Stimulated activated CD8-positive, alpha-beta memory T cell treated with anti-CD3 and anti-CD28 coated beads, Interleukin-7, amount 100 ng/mL, for 4 hours (primary cell): Measurements from ENCODE around the gene PSD2.

Experiments
- DNase-seq, 2 donors: peaks; one replicate each; pipeline ENCODE4 v3.0.0-alpha.2; 2020; ENCODE audit warnings: low read depth in 2 of 2

Gene PSD2

DNA sequence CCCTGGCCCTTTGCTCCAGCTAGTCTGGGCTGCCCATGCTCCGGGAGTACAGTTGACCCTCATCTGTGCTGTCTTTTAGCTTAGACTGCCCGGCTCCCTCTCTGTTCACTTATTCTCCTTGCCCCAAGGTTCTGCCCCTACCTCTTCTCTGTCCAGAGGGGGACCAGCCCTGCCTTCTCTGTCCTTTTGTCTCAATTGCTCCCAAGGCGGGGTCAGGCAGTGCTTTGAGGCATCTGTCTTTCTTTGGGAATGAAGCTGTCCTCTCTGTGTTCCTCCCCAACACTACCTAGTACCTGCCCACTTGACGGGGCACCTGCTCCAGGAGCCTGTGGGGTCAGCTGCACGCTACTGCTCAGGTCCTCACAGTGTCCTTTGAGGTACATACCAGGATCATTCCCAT is 59.3 kb downstream of the PSD2 start:
- no peak for DNase-seq

DNA sequence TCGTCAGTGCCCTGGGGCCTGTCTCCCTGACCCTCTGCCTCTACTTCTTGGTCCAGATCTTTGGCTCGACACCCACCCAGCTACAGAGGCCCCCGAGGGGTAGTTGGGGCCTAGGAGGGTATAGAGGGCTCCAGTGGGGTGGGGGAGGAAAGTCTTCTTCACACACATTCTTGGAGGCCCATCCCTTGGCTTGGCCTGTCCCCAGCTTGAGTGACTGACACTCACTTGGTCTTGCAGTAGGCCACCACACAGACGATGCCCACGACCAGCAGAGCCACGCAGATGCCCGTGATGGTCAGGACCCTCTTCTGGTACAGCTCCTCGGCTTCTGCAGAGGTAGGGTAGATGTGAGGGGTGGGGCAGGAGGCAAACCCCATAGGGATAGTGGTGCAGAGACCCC is 59.8 kb downstream of the PSD2 start:
- no peak for DNase-seq

- DNase-seq: no peak
Observed at GRCh38 chr5:139855946-139856540, 60.4 kb downstream of the PSD2 start.

DNA sequence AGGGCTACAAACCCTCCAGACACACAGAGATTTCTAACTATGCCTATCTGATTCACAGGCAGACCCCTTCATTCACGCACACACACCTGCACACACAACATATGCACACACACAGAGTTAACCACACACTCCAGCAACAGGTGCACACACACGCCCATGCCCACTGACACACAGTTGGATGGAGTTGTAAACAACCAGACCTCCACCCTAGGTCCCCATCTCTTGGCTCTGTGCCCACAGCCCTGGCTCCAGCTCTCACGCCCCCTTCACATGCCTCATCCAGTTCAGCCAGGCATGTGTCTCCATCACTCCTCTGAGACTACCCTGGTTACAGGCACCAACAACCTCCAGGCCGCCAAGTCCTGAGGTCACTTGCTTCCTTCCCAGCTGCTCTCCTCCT is 61.1 kb downstream of the PSD2 start:
- no peak for DNase-seq

DNA sequence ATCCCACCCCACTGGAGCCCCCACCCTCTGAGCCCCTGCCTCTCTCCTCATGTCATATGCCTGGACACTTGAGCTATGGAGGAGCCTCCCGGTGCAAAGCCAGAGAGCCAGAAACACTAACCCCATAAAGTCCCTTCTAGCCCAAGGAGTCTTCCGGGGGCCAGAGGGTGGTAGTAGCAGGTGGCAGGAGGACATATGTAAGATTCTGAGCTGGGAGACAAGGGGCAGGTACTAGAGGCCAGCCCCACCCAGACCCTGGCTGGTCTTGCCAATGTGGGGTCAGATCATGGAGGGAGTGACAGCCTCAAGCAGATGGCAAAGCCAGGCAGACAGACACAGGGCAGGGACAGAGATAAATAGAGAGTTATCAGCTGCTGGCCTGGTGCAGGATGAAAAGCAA is 63.4 kb downstream of the PSD2 start:
- DNase-seq: no peak

GRCh38 chr5:139861021-139861888 is 65.6 kb downstream of the PSD2 start:
- no peak for DNase-seq

- DNase-seq: no peak
Observed at GRCh38 chr5:139861889-139862207, 66.2 kb downstream of the PSD2 start.

DNA sequence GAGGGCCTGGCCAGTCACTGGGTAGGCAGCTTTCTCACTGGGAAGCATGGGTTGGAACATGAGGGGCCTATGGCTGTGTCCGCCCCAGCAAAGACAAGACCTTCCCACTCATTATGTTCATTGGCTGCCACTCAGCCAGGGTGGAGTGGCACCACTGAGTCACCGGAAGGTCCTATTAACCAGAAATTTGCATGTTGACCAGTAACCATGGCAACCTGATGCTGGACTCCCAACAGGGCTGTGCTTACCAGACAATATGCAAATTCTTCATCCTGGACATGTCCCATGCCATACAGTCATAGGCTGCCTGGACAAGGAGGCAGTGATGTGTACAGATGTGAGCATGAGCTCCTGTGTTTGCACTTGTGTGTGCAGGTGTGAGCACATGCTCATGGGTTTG is 66.7 kb downstream of the PSD2 start:
- no peak for DNase-seq

- DNase-seq: no peak
Observed at GRCh38 chr5:139862803-139863202, 67.2 kb downstream of the PSD2 start.

DNA sequence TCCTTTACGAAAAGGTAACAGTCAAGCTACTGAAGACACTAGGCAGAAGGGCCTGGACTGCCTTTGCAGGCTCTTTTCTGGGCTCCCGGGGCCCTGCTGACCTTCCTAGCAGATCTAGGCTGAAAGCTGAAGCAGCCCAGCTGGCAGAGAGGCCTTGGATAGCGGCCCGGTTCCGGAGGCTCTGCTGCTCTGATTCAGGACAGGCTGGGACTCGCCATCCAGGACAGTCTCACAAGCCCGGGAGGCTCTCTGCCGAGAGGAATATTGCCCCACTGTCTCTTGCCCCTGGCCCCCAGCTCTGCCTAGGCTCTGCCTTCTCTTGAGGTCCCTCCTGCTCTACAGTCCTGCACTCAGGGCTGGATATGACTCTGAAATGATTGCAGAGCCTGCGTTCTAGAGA is 67.8 kb downstream of the PSD2 start:
- DNase-seq: no peak

GRCh38 chr5:139863855-139864558 is 68.4 kb downstream of the PSD2 start:
- DNase-seq: peak; percentile 31 to 36

DNA sequence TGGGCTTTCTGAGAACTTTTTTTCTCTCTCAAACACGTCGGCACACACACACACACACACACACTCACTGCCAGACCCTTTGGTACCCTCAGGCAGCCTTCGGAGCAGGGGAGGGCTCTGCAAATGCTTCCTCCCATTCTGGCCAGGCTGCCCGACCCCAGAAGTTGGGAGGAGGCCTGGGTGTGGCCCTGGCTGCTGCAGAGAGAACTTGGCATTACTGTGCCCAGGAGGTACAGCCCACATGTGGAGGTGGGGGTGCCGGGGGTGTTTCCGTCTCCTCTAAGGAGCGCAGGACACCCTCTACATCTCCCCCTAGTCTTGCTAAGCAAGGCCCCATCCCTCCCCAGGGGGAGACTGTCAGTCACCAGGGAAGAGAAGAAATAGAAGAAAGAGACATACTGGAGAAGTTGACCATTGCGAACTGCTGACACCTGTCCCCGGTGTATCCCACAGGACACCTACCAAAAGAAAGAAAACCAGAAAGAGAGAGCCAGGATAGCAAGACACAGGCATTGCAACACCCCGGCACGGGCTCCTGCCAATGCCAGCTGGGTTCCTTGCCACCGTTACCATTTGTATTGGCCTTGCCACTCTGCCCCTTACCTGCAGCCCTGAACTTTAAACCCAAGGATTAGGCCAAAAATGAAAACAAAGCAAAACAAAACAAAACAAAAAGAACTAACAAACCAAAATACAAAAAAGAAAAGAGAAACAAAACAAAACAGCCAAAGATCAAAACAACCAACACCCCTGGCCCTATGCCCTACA is 69.3 kb downstream of the PSD2 start:
- DNase-seq: no peak

- DNase-seq: no peak
Observed at GRCh38 chr5:139867109-139867508, 71.5 kb downstream of the PSD2 start.

DNA sequence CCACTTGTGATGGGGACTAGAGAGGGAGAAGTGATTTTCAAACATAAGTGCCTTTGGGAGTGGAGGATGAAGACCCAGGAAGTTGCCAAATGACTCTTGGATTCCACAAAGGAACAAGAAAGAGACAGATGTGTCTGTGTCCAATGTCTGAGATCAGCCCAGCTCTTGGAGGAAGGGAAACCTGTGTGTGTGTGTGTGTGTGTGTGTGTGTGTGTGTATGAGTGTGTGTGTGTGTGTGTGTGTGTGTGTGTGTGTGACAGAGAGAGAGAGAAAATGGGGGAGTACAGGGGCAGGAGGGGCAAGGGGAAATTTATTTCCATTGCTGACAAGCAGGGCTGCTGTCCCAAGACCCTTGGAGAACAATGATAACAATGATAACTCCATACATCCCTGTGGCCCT is 72.0 kb downstream of the PSD2 start:
- DNase-seq: no peak

DNA sequence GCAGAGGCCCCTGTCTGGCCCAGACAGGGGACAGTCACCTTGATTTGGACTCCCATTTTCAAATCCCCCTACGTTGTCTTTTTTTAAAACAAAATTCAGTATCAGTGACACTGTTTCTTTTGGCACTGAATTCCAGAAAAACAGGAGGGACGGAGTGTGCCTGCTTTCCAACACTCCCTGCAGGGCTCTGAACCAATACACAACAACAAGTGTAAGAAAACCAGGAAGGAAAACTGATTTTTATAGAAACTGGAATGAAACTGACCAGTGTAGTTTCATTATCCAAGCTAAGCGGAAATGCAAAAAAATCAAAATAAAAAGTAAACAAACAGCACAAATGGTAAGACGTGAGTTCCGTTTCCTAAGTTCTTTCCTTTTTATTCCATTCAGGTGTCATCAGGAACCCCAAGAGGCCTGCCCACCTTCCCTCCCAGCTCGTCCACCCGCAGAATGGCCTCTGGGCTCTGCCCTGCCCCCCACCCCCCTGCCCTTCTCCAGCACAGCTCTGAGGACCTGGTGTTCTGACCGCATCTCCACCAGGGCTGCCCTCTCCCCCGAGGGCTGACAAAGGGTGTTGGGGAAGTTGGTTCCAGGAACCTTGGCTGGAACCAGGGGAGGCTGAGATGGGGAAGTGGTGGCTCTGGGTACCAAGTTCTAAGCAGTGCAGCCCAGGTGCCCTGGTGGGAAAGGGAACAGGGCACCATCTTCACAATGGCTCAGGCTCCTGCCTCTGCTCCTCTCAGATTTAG is 73.6 kb downstream of the PSD2 start:
- no peak for DNase-seq

GRCh38 chr5:139870677-139871076 is 75.1 kb downstream of the PSD2 start:
- no peak for DNase-seq

- DNase-seq: no peak
Observed at GRCh38 chr5:139871614-139872013, 76.0 kb downstream of the PSD2 start.

DNA sequence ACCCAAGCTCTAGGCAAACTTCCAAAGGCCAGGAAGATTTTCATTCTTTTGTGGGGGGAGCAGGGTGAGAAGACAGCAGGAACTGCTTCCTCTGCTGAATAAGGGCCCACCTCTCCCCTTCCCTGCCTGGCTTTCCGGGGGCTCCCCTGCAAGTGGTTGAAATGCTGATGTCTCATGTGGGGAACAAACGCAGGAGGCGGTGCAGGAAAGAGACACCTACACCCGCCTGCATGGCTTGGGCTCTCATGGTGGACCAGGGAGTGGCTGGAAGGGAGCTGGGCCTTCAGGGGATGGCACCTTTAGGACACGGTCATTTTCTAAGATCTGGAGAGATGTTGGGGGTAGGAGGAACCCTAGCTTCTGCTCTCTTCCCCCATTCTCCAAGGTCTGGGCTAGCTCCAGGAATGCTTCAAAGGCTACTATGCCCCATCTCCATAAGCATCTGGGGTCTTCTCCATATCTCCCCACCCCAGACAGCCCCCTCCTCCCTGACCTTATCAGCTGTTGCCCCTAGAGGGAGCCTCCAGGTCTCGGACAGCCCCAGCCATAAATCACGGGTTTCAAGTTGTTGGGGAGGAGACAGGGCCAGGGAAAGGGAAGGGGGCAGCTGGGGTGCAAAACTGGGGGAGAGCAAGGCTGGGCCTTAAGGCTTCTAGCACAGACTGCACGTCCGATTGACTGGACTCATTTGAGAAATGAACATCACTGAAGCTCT is 76.6 kb downstream of the PSD2 start:
- no peak for DNase-seq

GRCh38 chr5:139872851-139873794 is 77.5 kb downstream of the PSD2 start:
- DNase-seq: no peak

- no peak for DNase-seq
Observed at GRCh38 chr5:139875957-139876356, 80.3 kb downstream of the PSD2 start.
